ENCODE data around the gene RASGRP4. TPM values are rescaled to one million over a fixed set of nuclear protein-coding genes. Genes with fewer than 3 reads are reported as not detected.

The RASGRP4 gene
- total RNA-seq, 3 donors from 2014 or later = 0.55 to 2.3 (median 2.0) TPM

GRCh38 chr19:38392707-38393308 is 33.2 kb downstream of the RASGRP4 start:
- DNase-seq = no peak
- H3K4me3 ChIP-seq = no peak overlapping the region
- ATAC-seq = peak; percentile 48
- intact Hi-C loops (cut with DNase I, micrococcal nuclease) = no loop called here
- TF ChIP-seq, protein P1, sequence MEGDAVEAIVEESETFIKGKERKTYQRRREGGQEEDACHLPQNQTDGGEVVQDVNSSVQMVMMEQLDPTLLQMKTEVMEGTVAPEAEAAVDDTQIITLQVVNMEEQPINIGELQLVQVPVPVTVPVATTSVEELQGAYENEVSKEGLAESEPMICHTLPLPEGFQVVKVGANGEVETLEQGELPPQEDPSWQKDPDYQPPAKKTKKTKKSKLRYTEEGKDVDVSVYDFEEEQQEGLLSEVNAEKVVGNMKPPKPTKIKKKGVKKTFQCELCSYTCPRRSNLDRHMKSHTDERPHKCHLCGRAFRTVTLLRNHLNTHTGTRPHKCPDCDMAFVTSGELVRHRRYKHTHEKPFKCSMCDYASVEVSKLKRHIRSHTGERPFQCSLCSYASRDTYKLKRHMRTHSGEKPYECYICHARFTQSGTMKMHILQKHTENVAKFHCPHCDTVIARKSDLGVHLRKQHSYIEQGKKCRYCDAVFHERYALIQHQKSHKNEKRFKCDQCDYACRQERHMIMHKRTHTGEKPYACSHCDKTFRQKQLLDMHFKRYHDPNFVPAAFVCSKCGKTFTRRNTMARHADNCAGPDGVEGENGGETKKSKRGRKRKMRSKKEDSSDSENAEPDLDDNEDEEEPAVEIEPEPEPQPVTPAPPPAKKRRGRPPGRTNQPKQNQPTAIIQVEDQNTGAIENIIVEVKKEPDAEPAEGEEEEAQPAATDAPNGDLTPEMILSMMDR (IDR thresholded peaks at IDR 0.05) = no peak
- no peaks in the 10 kb centered on the region for H3K36me3 ChIP-seq (ENCODE audit: low read depth)
- peaks cover 8% of the 10 kb centered on the region for H3K4me1 ChIP-seq (ENCODE audit: low read depth)
- H3K9me3 ChIP-seq = no peaks in the 10 kb centered on the region

DNA sequence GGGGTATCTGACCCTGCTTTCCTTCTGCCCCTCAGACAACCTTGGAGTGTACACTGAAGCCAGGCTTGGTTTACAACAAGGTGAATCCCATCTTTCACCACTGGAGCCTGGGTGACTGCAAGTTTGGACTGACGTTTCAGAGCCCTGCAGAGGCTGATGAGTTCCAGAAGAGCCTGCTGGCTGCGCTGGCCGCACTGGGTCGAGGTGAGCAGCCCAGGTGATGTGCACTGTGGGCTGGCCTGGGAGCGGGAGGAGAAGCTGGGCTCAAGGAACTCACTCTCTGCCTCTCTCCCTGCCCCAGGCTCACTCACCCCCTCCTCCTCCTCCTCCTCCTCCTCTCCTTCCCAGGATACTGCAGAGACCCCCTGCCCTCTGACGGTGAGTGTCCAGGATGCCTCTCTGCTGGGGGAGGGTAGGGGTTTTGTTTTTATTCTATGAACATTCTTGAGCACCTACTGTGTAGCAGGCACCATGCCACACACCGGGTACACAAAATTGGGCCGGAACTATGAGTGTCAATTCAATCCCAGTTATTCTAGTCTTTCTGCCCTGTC is 34.0 kb downstream of the RASGRP4 start:
- TF ChIP-seq, protein P1 (IDR thresholded peaks at IDR 0.05) = no peak
- peaks cover 16% of the 10 kb centered on the region for H3K4me1 ChIP-seq (ENCODE audit: low read depth)
- ATAC-seq (no peak), DNase-seq (no peak)
- no peaks in the 10 kb centered on the region for H3K36me3 ChIP-seq (ENCODE audit: low read depth)
- intact Hi-C loops (cut with DNase I, micrococcal nuclease) = no loop called here
- no peak overlapping the region for H3K4me3 ChIP-seq
- no peaks in the 10 kb centered on the region for H3K9me3 ChIP-seq

GRCh38 chr19:38389957-38390924 is 35.8 kb downstream of the RASGRP4 start:
- no peak for ATAC-seq
- TF ChIP-seq, protein P1 (IDR thresholded peaks at IDR 0.05) = no peak
- Histone ChIP-seq H3K36me3 (ENCODE audit: low read depth) (no peaks in the 10 kb centered on the region), H3K4me1 (ENCODE audit: low read depth) (peaks cover 28% of the 10 kb centered on the region), H3K9me3 (no peaks in the 10 kb centered on the region), H3K4me3 (no peak overlapping the region)
- no peak for DNase-seq
- intact Hi-C loops (cut with DNase I, micrococcal nuclease) = no loop called here

GRCh38 chr19:38389101-38389925 is 36.7 kb downstream of the RASGRP4 start:
- ATAC-seq = no peak
- peak in 1 of 3 donors; percentile 12 for DNase-seq
- Histone ChIP-seq H3K36me3 (ENCODE audit: low read depth) (no peaks in the 10 kb centered on the region), H3K9me3 (no peaks in the 10 kb centered on the region), H3K4me3 (no peak overlapping the region), H3K4me1 (ENCODE audit: low read depth) (peaks cover 28% of the 10 kb centered on the region)
- TF ChIP-seq, protein P1 (IDR thresholded peaks at IDR 0.05) = no peak
- intact Hi-C loops (cut with DNase I, micrococcal nuclease) = no loop called here

Data from mucosa of descending colon (tissue), 3 donors.